HG03066 (cell line): Measurements from ENCODE around the gene CHST8.
"Not testable (repeated sequence)": the region's sequence is repeated elsewhere in the genome, so short reads cannot be mapped to it uniquely, and the experiment has no call there.

Source experiments
- ATAC-seq: cut with Tn5 transposase; IDR thresholded peaks from one replicate; pipeline ENCODE4 v1.9.1; 2021; ENCODE audit warnings: low read depth; ENCODE audit not compliant: unreplicated experiment

Gene CHST8

DNA sequence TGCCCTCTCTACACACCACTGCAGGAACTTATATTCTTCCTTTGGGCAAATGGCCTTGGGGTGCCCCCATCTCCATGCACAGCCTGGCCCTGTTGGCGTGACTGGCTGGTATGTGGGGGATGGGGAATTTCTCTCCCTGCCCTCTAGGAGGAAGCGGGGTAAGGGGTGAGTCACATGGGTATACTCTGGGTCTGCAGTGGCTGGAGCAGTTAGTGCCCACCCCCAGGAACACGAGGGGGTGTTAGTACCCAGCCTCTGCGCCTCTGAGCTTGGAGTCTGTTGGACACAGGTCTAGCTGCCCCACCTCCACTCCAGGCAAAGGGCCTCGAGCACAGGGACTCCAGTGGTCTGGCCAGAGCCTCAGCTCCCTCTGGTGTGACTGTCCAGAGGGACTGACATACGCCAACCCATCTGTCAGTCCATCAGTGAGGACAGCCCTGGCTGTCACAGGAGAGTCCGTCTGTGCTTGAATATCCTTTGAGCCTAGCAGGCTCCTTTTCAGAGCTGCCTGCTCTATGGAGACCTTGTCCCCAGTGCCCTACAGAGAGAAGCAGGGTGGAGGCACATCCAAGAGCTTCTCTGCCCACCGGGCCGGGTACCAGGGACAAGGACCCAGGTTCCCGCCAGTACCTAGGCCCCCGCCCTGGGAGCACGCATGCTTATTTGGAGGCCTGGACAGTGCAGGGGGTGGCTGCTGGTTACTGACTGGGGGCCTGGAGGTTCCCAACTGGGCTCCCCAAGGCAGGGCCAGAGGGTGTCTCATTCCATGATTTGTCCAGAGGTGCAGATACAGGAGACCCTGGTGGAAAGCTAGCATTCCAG, 66.6 kb downstream of the CHST8 start:
- ATAC-seq = no peak

DNA sequence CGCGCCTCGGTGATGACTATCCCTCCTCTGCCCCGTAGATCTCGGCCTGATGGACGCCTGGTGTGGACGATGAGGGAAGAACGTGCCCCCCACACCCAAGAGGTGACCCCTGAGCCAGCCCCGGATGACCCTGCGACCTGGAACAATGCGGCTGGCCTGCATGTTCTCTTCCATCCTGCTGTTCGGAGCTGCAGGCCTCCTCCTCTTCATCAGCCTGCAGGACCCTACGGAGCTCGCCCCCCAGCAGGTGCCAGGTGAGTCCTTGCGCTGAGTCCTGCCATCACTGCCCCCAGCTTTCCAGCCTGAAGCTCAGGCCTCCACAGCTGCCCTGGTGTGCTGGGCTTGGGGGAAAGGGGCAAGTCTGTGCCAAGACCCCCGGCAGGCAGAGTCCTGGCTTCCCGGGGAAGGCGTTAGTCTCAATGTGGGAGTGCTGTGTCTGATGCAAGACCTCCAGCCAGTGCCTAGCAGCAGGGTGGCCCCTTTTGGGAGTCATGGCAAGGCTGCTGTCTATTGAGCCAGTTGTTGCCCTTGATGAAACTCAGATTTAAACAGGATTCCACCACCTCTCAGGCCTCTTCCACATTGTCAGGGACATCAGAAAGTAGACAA, 67.5 kb downstream of the CHST8 start:
- no peak for ATAC-seq

DNA sequence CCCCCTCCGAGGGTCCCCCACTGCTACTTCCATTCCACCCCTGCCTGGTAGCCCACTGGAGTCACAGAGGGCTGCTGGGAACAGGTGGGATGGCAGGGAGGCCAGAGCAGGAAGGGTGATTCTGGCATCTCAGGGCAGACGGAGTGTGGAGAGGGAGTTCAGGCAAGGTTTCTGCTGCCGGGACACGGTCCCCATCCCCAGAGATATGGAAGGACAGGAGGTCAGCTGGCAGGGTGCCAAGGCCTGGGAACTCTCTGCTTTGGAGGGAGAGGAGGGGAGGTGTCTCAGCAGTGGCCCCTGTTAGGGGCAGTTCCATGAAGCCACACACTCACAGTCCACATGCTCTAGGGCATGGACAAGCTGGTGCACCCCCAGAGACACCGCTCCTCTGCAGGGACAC, 68.1 kb downstream of the CHST8 start:
- no peak for ATAC-seq

DNA sequence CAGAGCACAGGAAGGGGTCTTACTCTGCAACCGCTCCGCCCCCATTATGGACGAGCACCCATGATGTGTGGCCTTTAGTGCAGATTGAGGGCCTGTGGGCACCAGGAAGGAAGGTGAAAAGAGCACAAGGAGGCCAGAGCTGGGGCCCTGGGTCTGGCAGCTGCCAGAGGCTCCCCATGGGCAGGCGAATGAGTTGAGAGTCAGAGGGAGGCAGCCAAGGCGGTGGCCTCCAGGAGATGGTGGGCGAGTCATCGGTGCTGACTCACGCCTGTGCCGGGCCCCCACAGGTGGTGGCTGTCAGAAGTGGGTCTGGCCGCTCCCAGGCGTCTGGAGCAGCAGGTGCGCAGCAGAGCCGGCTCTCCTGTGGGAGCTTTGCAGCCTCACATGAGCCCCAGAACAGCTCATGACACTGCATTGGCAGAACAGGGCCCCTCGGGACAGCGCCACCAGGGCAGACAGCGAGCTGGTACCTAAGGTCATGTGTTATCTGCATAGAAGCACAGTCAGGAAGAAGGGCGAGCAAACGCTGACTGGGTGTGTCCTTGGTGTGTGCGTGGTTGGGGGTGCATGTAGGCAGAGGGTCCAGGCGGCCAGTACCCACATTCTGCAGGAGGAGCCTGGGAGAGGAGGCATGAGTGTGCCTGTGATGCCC, 68.8 kb downstream of the CHST8 start:
- ATAC-seq = no peak

DNA sequence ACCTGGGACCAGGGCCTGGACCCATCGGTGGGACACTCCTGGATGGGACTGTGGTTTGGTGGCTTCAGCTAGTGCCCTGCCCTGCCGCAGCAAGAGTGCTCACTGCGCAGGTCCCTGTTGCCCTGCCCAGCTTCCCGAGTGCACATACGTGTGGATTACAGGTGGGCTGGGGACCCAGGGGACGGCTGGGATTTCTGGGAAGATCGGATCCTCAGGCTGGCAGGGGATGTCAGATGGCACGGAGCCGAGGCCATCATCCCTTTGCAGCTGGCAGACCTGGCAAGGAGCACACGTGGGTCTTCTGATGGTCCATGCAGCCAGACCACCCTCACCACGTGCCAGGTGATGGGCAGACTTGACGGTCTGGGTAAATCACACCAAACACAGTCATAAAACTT, 69.3 kb downstream of the CHST8 start:
- ATAC-seq = no peak

DNA sequence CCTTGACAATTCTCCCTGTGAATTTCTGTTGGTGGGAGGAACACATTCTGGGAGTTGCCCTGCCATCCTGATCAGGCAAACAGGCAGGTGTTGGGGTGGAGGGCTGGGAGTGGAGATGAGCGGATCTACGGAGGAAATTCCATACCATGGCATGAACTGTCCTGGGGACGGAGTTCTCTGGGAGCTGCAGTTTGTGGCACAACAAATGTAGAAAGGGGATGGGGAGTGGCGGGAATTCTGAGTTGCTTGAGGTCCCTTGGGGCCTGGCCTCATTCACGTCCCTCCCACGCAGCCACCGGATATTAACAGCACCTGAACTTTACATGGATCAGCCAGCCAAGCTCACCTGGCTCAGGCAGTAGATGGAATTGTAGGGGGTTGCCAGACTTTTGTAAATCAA, 70.0 kb downstream of the CHST8 start:
- ATAC-seq = no peak

DNA sequence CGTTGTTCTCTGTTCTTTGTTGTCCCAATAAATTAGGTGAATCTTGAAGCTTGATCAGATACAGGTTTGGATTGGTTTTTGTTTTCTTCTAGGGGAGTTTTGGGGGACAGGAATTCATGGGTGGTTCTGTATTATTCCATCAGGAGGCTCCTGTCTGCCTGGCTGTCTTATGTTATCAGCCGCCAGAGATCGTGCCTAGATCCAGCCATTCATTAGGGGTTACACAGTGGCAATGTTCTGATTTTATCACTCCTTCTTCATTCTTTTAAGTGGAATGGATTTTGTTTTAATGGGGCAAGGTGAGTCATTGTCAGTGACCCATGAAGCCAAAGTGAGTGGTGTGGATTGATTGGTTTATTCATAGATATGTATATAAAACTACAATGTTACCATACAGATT, 71.9 kb downstream of the CHST8 start:
- ATAC-seq = no peak

DNA sequence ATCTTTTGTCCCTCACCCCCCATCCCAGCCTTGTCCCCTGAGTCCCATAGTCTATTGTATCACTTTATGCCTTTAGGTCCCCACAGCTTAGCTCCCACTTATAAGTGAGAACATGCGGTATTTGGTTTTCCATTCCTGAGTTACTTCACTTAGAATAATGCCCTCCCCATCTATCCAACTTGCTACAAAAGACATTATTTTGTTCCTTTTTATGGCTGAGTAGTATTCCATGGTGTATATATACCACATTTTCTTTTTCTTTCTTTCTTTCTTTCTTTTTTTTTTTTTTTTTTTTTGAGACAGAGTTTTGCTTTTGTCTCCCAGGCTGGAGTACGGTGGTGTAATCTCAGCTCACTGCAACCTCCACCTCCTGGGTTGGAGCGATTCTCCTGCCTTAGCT, 73.8 kb downstream of the CHST8 start:
- not testable (repeated sequence) for ATAC-seq

DNA sequence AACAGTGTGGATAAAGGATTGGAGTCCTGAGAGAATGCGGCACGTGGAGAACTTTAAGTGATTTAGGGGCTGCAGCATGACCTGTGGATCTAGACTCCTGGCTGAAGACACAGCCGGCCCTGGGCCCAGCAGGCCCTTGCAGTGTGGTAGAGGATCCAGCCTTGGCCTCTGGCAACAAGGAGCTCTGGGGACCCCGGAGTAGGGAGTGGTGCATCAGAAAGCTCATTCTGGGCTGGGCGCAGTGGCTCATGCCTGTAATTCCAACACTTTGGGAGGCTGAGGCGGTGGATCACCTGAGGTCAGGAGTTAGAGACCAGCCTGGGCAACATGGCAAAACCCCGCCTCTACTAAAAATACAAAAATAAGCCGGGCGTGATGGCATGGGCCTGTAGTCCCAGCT, 76.0 kb downstream of the CHST8 start:
- ATAC-seq = no peak

DNA sequence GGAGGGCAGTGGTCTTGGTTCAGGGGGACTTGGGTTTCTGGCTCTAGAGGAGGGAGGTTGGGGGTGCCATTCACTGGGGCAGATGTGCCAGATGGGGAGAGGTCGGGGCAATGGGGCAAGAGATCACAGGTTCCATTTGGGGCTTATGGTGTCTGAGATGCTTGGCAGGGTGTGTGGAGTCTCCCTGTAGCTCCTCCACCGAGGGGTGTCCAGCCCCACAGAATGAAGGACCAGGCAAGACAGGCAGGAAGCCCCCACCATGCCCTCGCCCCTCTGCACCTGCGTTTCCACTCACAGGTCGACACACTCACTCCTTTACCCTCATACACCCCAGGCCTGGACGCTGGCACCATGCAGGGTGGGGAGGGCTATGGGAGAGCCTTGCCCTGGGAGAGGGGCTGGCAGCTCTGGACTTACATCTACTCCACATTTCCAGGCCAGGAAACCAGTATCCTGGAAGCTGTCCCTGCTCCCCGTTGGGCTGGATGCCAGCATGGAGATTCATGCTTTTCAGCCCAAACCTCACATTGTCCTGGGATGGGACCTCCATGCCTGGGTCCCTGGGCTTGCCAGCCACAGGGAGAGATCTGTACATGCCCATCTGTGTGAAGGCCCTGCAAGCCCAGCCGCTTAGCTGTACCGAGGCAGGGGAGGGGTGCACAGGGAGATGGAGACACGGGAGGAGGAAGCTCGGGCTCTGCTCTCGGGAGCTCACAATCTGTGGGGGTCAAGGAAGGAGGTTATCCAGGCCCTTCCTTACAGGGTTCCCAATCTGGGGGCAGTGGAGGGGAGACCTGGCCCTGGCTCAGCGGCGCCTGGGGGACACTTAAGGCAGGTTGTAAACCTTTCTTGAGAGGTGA, 77.1 kb downstream of the CHST8 start:
- no peak for ATAC-seq

DNA sequence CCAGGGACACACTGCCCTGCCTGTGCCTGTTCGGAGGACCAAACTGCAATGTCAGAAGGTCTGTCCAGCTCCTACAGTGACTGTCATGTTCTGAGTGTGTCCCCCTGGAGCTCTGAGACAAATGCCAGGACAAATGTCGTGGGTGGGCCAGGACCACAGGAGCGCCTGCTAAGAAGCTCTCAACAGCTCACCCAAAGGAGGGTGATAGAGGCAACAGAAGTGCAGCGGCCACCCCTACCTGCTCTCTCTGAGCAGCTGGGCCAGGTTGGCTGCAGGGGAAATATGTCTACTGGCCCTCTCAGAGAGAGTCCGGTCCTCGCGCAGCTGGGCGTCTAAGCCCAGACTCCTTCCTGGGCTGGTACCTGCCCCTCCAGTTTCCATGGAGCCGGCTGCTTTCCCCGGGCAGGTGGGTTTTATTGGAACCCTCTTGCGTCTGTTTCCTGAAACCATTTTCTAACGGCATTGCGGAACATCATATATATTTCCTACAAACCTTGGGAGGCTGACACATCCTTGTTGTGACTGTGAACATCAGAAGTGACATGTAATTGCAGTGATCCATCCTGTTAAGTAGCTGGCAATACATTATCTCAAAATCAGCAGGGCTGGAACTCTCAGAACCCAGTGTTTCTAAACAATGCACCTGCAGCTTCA, 78.1 kb downstream of the CHST8 start:
- no peak for ATAC-seq

DNA sequence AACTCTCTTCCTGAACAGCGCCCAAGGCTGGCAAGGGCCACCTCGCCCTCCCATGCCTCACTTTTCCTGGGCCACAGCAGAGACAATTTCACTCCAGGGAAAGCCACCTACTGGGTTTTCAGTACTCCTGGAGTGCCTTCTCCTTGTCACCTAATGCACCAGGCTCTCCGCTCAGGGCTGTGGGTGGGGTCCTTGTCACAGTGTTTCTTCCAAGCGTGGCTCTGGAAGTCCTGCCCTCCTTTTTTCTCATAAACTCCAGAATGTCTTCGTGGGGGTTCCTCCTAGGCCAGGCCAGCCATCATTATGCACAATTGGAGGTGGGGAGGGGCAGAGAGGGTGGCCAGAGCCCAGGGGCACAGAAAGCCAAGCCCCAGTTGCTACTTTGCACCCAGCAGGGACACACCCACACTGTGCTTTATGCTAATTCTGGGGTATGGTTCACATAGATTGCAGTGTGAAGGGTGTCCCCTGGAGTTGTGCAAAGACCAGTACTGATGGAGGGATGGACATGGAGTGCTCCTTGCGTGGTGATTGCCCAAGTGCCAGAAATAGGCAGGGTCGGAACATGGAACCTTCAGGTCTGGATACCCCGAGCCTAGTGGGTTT, 78.8 kb downstream of the CHST8 start:
- ATAC-seq = no peak

DNA sequence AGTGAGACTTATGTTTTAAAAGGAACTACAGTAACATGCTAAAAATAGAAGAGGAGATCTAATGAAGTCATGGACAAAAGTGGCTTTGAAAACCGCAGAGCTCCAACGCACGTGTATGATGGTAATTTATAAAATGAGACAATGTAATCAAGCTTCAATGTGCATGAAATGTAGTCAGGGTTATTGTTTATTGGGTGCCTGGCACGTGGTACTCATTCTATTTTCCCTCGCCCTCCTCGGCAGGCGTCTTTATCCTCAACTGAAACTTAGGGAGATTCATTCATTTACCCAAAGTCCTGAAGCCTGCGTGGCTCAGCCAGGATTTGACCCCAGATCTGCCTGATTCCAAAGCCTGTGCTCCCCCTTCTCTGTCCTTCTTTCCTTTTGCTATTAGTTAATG, 79.8 kb downstream of the CHST8 start:
- ATAC-seq = no peak

DNA sequence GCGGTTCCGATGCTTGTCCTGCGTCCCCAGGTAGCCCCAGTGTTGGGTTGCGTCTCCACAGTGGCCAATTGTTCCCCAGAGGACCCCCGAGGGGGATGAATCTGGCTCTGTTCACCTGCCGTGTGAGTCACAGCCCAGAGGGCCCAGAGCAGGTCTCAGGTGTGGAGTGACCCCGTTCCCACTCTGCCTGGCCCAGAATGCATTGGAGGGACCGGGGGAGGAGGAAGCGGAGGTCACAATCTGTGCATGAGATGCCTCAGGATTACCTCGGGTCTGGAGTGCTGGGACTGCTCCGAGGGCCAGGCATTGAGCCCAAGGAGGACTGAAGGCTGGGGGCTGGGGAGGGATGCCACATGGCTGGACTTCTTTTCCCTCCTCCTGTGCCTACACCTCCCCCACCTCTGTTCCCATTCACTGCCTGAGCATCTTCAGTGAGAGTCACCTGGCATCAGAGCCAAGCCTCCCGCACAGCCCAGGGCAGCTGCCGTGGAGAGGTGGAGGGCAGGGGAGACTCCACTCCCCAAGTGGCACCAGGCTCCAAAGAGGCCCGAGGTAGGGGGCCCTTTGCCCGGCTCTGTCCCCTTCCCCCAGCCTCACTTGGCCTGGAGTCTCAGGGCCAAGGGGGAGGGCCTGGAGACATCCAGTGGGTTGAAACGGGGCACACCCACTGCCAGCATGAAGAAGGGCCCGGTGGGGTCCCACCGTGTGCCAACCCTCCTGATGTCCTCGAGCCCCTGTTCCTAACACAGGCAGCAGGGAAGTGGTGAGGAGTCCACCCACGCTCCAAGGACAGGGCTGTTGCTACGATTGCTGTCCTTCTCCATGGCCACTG, 81.1 kb downstream of the CHST8 start:
- ATAC-seq = no peak

DNA sequence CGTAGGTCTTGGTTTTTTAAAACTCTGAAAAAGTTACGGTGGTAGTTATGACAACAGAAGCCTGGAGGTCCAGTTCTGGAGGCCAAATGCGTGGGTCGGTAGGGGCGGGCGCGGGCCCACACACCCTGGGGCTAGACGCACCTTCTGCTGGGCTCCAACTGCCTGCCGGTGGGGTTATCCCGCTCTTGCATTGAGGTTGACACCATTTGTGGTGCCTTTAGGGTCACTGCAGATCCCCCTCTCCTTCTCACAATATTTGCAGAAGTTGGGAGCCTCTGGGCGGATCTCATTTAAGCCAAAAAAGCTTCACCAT, 81.6 kb downstream of the CHST8 start:
- no peak for ATAC-seq

DNA sequence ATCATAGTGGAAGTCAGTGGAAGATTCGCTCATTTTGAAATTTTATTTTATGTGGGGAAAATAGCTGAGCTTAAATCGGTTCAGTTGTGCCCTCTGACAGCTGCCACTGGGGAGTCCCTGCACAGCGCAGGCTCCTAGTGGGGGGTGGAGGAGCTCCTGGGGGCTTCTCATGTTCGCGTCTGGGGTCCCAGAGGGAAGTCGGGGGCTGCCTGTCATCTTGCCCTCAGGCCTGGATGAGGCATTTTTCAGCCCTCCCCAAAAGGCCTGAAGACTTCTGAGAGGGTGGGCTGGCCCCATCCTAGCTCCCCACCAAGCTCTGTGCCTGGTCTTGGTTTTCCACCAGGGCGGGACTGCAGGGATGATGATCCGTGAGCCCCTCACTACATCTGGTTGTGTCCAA, 82.1 kb downstream of the CHST8 start:
- no peak for ATAC-seq

DNA sequence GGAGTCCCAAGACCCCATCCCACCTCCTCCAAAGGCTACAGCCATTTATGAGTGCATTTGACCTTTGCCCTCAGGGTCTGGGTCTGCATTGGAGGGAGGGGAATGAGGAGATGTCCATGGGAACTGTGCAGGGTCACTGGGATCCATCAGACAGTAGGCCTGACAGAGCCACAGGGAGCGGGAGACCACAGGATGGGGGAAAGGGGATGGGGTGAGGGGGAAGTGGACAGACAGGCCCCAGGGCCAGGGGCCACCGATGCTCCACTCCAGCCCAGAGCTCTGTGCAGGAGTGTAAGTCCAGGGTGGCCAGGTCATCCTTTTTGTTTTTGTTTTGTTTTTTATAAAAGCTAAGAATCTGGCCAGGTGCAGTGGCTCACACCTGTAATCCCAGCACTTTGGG, 82.5 kb downstream of the CHST8 start:
- ATAC-seq = no peak

DNA sequence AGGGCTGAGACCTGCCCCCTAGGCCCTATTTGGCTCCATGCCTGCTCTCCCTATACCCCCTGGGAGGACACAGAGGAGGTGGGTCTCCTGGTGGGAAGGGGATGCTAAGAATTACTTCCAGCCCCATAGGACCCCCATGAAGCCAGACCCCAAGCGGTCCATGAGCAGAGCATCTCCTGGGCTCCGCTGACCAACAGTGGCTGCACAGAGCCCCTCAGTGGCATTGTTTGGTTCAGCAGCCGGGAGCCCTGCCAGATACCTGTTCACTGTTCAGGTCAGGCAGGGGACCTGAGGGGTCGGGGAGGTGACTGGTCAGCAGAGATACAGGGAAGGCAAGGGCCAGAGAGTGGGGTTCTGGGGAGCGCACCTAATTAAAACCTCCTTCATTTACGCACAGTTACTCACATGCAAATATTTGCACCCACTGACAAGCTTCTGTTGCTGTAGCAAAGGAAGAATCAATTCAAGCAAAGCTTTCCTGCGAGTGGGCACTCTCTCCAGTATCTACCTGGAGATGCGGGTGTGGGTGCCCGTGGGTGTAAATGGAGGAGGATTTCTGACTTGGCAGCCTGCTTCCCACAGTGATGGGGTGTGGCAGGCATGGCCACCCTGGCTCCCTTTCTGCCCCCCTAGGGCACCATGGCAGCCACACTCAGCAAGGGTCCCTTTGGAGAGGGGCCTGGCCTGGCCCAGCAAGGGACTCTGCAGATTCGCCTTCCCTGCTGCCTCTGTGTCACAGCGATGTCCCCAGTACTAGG, 83.5 kb downstream of the CHST8 start:
- no peak for ATAC-seq

DNA sequence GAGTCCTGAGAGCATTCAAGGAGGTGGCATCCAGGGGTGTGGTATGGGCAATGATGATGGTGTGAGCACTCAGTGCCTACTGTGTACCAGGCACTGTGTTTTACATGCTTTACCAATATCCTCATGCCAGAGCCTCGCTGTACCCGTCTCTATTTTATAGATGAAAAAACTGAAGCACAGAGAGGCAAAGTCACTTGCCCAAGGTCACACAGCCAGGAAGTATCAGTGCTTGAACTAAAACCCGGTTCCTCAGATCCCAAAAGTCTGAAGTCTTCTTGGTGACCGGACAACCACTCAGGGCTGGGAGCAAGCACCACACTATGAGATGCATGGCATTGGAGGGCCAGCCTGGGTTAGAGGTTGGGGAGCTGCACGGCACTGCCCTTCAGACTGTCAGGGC, 84.1 kb downstream of the CHST8 start:
- ATAC-seq = no peak
